Stromal cell of bone marrow (primary cell): ENCODE results near the gene SRMS.

Source experiments
- DNase-seq: peaks from one replicate; pipeline ENCODE4 v3.0.0-alpha.2; 2012; ENCODE audit warnings: low read depth

SRMS gene

DNA sequence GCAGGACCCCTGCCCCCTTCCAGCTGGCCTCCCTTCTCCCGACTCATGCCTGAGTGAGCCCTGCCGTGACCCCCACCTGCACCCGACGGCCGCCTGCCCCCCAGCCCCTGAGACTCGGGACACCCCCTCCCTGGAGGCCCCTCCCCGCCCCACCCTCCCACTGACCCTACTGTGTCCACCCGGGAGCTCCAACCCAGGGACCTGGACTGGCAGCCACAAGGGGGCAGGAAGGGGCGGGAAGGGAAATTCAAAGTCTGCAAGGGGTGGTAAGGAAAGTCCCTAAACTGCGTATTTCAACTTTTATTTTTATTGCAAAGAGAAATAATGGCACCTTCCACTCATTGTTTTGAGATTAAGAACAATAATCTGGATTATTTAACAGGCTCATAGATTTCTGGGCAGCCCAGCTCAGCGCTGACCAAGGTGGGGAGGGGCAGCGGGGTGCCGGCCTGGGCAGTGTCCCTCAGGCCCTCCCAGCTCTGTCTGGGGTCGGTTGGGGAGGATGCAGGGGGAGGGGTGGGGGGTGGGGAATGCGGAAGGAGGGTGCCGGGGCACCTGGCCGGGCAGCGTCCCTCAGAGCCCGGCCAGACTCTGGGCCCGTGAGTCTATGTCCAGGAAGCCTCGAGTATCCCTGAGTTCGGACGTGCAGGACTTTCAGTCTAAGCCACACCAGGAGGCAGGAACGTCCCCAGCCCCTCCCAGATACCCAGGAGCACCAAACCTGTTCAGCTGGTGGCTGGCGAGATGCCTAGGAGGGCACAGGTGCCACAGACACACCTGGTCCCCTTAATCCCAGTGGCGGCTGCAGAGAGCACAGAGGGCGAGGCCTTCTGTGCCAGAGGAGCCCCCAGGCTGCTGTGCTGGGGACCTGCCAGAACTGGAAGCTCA is 9.1 kb downstream of the SRMS start:
- peak; percentile 6 for DNase-seq

DNA sequence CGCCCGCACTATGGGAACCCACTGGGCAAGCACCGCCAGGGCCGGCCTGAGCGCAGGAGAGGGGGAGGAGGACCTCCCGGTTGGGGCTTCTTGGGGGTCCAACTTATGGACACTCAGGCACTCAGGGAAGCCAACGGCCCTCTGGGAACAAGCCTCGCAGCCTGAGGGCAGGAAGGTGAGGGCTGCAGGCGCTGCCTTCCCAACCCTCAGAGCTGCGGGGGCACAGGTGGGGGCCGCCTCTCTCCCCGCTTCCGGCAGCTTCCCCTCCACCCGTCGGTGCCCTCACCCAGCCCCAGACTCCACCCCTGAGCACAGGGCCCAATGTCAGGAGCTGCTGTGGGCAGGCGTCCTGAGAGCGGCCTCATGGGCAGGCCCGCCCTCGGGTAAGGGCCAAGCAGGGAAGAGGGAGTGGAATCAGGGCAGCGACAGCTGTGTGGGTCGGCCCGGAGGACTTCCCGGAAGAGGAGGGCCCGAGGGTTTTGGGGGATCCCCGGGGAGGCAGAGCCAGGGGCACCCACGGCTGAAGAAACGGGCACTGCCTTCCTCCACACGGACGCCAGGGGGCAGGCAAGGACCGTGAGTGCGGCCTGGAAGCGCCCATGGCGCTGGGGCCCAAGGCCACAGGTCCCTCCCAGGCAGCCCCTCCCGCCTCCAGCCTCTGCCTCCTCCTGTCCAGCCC is 9.9 kb downstream of the SRMS start:
- peak; percentile 58 for DNase-seq

DNA sequence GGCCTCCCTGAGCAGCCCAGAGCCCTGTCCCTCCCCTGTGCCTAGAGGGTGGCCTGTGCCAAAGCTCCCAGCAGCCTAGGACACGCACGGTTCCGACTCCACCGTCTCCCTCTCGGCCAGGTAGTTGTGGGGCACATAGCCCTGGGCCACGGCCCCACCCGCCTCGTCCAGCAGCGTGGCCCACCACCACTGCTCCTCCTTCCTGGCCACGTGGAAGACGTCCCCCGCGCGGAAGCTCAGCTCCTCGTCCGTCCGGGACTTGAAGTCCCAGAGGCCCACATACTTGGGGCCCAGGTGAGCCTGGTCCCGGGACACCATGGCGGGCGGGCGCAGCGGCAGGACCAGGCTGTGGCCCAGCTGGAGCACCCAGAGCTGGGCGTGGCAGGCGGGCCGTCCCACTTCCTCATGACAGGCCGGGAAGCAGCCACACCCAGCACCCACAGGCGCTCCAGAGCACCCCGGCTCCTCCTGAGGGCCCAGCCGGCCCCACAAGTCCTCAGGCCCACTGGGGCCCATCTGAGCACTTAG is 10.5 kb downstream of the SRMS start, which contains the start of gene PTK6:
Gene PTK6, minus strand, starts transcription at position 380 of the 528 bp plus-strand sequence. Its CDS starts 62 bp downstream, at position 318.
- no peak for DNase-seq

DNA sequence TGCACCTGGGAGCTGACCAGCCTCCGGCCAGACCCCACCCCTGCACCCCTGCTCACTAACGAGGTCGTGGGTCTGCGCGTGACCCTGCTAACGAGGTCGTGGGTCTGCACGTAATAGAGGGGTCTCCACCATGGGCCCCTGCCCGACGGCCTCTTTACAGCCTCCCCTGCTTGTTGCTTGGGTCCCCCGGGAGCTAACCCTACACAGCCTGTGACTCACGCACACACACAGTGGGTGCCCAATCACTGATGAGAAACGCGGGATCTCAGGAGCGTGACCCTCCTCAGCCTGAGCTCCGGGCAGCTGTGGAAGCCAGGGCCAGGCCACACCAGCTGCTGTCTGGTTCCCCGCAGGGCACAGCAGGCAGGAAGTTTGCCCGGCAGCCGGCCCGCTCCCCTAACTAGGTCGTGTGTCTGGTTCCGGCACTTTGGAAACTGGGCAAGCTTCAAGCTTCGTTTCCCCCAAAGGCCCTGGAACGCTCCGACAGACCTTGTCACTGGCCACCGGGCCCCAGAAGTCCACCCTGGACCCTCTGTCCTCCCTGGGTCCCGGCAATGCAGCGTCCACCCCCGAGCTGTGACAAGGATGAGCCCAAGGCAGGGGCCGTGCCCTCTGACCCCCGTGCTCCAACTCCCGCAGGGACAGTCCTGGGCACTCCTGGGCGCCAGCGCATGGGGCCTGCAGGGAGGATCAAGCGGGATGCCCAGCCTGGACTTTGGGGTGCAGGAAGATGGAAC is 11.1 kb downstream of the SRMS start:
- peak; percentile 21 for DNase-seq

DNA sequence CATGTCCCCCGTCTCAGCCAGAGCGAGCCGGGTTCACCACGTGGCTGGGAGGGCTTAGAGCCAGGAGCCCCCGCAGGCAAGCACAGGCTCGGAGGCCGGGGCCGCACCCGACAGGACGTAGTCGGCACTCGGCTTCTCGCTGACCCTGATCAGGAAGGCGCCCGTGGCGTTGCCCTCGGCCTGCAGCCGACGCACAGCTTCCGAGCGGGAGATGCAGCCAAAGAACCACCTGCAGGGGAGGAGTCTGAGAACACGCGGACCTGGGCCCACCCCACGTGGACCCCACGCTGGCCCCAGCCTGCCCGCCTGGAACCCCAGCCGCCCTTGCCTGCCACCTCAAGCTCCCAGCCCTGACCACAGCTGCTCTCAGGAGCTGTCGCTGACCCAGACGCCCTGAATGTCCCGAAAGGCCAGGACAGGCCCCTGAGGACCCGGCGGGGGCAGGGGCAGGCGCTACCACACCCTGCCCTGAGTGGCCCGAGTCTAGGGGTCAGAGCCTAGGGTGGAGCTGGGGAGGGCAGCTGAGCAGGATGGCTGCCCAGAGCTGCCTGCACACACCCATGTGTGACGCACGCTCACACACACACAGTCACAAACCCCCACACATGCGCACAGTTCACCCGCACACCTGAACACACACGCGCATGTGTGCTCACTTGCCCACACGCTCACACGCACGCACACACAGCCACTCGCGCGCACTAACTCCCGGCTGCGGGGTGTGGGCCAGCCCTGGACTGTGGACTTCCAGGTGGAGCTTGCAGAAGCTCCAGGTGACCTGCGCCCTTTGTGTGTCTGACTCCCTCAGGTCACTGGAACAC is 12.5 kb downstream of the SRMS start:
- DNase-seq: no peak

DNA sequence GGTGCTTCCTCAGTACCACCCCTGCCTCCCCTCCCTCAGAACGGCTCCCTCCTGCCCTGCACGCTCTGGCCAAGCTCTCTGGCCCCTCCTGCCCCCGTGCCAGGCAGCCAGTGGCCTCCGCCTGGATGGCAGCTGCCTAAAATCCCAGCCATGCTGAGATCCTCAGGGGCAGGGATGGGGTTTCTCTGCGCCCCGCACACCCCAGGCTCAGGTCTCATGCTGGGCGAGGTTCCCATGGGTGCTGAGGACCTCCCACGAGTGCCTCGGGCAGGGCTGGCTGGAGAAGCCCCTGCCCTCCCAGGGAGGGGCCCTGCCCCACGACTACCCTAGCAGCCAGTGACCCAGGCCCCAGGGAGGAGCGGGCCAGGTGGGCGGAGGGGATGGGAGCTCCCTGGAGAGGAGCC is 13.1 kb downstream of the SRMS start:
- no peak for DNase-seq

DNA sequence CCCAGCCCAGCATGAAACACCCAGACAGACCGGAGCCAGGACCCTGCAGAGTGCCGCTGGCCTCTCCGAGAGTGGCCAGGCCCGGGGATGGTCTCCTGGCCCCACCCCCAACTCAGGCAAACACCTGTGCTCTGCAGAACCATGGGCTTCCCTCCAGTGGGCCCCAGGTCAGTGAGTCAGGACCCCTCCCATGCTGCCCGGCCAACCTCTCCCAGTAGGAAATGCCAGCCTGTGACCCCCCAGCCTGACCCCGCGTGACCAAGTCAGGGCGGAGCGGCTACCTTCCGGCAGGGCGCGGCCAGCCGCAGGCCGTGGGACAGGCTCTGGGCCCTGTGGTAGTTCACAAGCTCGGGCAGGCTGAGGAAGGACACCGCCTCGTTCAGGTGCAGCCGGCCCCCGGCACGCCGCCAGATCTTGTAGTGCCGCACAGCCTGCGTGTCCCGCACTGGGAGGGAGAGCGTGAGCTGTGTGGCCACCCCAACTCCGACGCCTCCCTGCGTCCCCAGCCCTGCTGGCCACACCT is 13.6 kb downstream of the SRMS start:
- no peak for DNase-seq

DNA sequence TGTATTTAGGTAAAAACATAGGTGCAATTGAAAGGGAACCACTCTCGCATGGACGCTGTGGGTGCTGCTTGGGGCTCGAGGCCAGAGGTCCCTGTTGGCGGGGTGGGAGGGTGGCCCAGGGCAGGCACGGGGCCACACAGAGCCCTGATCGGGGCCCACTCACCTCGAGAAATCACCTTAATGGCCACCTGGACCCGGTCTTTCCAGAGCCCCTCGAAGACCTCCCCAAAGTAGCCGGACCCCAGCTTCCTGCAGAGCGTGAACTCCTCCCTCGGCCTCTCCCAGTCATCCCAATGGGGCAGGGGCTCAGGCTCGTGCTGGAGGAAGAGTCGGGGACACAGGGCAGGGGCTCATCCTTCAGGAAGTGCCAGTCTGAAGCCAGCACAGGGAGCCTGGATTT is 14.2 kb downstream of the SRMS start:
- DNase-seq: no peak

DNA sequence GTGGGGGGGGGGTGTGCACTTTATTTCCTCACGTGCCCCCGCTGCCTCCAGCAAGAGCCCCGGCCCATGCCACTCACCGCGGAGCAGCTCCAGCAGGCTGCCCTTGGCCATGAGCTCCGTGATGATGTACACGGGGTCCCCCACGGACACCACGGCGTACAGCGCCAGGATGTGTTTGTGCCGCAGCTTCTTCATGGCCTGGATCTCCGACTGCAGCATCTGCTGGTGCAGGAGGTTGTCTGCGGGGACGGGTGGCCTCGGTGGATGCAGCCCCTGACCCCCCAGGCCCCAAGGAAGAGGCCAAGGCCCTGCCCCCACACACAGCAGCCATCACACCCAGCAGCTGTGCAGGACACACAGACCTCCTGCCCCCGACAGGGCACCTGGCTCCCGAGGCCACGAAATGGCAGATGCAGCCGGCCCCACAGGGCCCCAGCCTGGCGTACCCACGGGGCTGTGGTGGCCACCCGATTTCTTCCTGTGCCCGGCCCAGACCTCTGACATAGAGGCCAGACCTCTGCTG is 15.0 kb downstream of the SRMS start:
- DNase-seq: no peak

DNA sequence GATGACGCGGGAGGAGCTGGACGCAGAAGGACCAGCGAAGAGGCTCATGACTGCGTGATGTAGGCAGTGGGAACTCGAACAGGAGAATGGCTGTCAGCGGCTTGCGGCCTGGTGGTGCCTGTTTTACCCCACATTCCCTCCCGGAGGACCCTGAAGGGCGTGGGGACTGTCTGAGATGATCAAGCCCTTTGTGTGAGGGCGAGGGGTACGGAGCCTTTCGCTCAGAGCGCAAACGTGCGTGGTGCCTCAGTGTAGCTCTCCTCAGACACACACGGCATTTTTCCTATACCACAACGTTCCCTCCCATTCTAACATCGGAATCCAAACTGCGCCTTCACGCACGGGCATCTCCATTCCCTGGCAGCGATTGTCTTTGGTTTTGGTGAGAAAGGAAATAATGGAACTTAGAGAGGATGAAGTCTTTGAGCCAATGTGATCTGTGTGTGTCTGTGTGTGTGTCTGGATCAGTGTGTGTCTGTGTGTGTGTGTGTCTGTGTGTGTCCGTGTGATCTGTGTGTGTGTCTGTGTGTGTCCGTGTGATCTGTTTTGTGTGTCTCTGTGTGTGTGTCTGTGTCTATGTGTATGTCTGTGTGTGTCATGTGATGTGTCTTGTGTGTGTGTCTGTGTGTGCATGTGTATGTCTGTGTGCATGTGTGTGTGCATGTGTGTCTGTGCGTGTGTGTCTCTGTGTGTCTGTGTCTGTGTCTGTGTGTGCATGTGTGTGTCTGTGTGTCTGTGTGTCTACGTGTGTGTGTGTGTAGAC is 15.7 kb downstream of the SRMS start:
- DNase-seq: no peak

DNA sequence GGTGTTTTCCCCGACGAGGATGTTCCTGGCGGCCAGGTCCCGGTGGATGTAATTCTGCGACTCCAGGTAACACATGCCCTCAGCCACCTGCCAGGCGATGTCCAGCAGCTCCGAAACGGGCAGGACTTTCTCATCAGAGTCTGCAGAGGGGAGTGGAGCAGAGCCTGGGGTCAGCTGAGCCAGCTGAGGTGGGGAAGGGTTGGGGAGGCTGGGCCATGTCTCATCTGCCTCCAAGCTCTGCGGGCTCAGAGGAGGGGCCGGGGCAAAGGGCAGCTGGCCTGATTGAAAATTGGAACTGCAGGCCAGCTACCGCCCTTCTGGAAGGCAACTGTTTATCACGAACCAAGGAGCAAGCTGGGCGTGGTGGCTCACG is 16.8 kb downstream of the SRMS start:
- DNase-seq: no peak

DNA sequence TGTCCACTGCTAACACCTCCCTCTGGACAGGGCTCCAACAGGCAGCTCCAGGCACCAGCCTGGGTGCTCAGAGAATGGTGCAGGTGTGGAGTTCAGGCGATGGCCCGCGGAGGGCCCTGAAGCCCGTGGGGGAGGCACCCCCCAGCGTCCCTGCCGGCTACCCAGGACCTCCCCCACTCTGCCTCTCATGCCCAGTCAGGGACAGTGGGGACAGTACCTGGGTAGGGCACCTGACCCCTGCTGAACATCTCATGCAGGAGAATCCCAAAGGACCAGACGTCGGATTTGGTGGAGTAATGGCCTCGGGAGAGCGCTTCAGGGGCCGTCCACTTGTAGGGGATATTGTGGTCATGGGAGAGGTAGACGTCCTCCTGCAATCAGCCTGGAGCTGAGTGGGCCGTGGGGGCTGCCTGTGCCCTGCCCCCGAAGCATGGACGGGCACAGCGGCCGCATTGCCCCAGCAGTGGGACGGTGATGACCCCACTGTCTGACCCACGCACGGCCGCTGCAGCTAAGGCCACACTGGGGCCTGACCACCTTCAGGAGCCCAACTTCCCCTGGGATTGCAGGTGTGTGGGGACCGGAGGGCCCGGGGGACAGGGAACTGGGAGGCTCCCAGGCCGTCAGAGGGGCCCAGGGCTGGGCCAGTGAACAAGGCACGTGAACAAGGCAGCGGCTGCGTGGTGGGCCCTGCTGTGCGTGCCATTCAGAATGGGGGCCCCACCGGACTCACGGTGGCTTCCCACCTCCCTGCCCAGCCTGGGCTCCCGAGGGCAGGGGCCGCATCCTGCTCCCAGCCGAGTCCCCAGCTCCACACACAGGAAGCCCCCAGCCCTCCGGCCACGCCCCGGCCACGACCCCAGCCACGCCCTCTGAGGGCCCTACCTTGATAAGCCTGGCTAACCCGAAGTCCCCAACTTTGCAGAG is 17.4 kb downstream of the SRMS start:
- DNase-seq: no peak

DNA sequence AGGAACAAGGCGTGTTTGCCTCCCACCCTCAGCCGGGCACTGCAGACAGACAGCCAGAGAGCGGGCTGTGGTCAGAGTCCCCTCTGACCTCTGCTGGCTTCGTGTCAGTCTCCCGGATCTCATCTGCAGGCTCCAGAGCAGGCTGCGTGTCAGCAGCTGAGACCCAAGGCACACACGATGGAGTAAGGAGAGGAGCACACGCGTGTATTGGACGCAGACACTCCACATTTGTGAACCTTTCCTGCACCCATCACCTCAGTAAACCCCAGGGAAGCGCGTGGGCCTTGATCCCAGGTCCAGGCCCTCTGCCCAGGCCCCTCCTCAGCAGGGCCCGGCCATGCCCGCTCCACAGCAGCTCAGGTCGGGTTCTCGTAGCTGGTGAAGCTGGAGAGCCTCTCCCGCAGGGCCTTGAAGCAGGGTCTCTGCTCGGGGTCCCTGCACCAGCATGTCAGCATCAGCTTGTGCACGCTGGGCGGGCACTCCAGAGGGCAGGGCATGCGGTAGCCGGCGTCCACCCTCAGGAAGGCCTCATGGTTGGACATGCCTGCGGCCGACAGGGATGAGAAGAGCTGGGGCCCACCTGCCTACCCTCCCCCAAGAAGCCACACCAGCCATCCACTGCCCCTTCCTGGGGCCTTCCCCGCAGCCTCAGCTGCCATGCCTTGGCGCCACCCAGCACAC is 18.2 kb downstream of the SRMS start:
- DNase-seq: no peak

DNA sequence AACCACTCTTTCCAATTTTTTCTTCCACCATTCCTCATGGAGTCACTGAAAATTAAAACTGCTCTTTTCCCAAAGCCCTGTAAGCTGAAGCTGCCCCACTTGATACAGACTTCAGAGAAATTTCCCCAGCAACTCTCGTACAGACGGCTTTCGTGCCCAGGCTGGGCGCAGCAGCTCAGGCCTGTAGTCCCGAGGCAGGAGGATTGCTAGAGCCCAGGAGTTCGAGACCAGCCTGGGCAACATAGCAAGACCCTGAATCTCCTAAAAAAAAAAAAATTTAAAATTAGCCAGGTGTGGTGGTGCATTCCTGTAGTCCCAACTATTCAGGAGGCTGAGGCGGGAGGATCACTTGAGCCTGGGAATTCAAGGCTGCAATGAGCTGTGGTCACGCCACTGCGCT is 20.4 kb downstream of the SRMS start:
- no peak for DNase-seq

DNA sequence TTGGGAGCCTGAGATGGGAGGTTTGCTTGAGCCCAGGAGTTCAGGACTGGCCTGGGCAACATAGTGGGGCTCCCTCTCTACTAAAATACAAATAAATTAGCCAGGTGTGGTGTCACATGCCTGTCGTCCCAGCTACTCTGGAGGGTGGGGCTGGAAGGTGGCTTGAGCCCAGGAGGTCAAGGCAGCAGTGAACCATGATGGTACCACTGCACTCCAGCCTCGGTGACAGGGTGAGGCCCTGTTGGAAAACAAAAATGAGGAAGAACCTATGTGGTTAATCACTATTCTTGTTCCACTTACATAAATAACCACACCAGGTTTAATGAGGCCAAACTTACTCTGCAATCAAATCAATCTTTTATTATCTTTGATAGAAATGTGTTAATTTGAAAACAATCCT is 21.6 kb downstream of the SRMS start:
- DNase-seq: no peak

DNA sequence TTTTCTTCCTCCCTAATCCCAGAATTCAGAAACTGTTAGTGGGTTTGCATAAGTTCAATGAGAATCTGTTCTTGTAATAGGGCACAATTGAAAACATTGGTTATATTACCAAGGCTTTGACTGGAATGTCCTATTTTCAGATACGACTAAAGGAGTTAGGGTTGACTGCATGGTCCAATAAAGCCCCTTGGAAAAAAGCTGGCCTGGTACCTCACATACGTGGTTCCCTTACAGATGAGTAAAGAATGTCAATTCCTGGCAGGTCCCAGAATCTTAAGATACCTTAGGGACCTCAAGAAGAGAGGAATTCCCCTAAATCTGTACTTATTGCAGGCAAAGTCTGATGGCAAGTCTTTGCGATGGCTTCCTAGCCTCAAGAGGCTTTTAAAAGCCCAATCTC is 22.4 kb downstream of the SRMS start:
- no peak for DNase-seq

DNA sequence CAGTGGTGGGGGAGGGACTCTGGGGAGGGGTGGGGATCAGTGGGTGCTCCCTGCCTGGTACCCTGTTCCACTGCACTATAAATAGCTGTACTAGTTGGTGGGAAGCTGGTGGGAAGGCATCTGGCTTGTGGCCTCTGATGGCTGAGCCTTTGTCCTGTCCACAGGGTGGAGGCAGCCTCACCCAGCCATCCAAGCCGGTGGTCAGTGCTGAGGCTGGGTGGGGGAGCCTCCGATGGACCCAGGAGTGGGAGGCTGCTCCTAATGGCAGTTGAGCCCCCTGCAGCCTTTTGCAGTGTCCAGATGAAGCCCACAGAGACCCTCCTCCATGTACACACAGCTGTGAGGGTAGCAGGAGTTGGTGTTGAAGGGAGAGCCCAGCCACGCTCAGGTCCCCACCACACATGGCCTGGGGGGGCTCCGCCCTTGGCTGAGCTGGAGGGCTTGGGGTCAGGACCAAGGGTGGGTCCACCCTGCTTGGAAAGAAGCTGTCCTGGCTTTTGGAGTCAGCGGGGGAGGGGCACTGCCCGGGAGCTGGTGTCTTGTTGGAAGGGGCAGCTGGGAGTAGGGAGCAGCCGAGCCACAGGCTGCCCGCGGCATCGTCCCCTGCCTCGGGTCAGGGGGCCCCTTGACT is 24.5 kb downstream of the SRMS start:
- DNase-seq: no peak
